Activated CD4-positive, alpha-beta memory T cell treated with anti-CD3 and anti-CD28 coated beads, Interleukin-2, amount 10 ng/mL, durations not matched to agents 7 days and 5 days (primary cell): ENCODE measurements around the gene FHAD1. TPM values are rescaled to one million over a fixed set of nuclear protein-coding genes. Genes with fewer than 3 reads are reported as not detected.

ENCODE experiments used
- total RNA-seq, 2 experiments: library from RNA; stranded (reverse); gene quantifications; one replicate each; pipeline ENCODE4 v1.2.3, GENCODE V29; 2021

FHAD1 gene
- total RNA-seq, 2 experiments from 2014 or later: 0.18 TPM; not detected in 1

Other genes with a start within 250 kb of the FHAD1 start
- gene TMEM51, start 93.5 kb upstream of the FHAD1 start, total RNA-seq: not detected
- gene EFHD2, start 162.7 kb downstream of the FHAD1 start, total RNA-seq: 10 to 100 TPM; 97.7 to 99.7 TPM
- under 1 TPM; 0.45 to 0.73 TPM for gene CTRC, start 191.2 kb downstream of the FHAD1 start, total RNA-seq
- not detected for gene CELA2A, start 209.5 kb downstream of the FHAD1 start, total RNA-seq
- not detected for gene CELA2B, start 228.9 kb downstream of the FHAD1 start, total RNA-seq